ENCODE measurements around the gene TIAM1.

Gene TIAM1

GRCh38 chr21:31331231-31331630 lies 12.8 kb downstream of the TIAM1 start:
- DNase-seq, result no peak

- DNase-seq, result no peak
These were observed 13.9 kb downstream of the TIAM1 start for GRCh38 chr21:31330144-31330483.

GRCh38 chr21:31329456-31330143 lies 14.5 kb downstream of the TIAM1 start:
- no peak for DNase-seq

GRCh38 chr21:31326522-31327242 lies 17.4 kb downstream of the TIAM1 start:
- no peak for DNase-seq

- no peak for DNase-seq
These were observed 25.1 kb downstream of the TIAM1 start for GRCh38 chr21:31318971-31319370.

GRCh38 chr21:31317688-31318087 lies 26.4 kb downstream of the TIAM1 start:
- DNase-seq, result no peak

GRCh38 chr21:31316488-31317169 lies 27.4 kb downstream of the TIAM1 start:
- no peak for DNase-seq

GRCh38 chr21:31316072-31316471 lies 28.0 kb downstream of the TIAM1 start:
- no peak for DNase-seq

GRCh38 chr21:31310750-31311149 lies 33.3 kb downstream of the TIAM1 start:
- DNase-seq, result no peak

GRCh38 chr21:31308584-31308983 lies 35.5 kb downstream of the TIAM1 start:
- no peak for DNase-seq

GRCh38 chr21:31305888-31306287 lies 38.2 kb downstream of the TIAM1 start:
- DNase-seq, result no peak

GRCh38 chr21:31299291-31300147 lies 44.5 kb downstream of the TIAM1 start:
- no peak for DNase-seq

GRCh38 chr21:31298618-31299269 lies 45.3 kb downstream of the TIAM1 start:
- no peak for DNase-seq

- DNase-seq, result no peak
These were observed 46.3 kb downstream of the TIAM1 start for GRCh38 chr21:31297806-31298205.

- no peak for DNase-seq
These were observed 48.4 kb downstream of the TIAM1 start for GRCh38 chr21:31295676-31296075.

GRCh38 chr21:31294691-31295090 lies 49.4 kb downstream of the TIAM1 start:
- peak; percentile 43 to 47 for DNase-seq

GRCh38 chr21:31293986-31294385 lies 50.1 kb downstream of the TIAM1 start:
- DNase-seq, result no peak

GRCh38 chr21:31290765-31291164 lies 53.3 kb downstream of the TIAM1 start:
- no peak for DNase-seq

- DNase-seq, result no peak
These were observed 54.4 kb downstream of the TIAM1 start for GRCh38 chr21:31289702-31290101.

- no peak for DNase-seq
These were observed 55.9 kb downstream of the TIAM1 start for GRCh38 chr21:31288191-31288590.

GRCh38 chr21:31287201-31287600 lies 56.9 kb downstream of the TIAM1 start:
- no peak for DNase-seq

- no peak for DNase-seq
These were observed 57.4 kb downstream of the TIAM1 start for GRCh38 chr21:31286621-31287020.

All from cerebellar nuclear complex (tissue), 1 donor.